ENCODE measurements around the gene ZNF747. TPM values are rescaled to one million over a fixed set of nuclear protein-coding genes. Genes with fewer than 3 reads are reported as not detected.

Gene ZNF747
- total RNA-seq, 1 donor: 16.6 TPM

GRCh38 chr16:30552956-30553355, 18.3 kb upstream of the ZNF747 start:
- no peak for TF ChIP-seq CTCF (IDR thresholded peaks at IDR 0.05; ENCODE audit: extremely low read depth, low read depth, low read length)
- H3K36me3 ChIP-seq (ENCODE audit: insufficient read depth, low read length): peaks cover 16% of the 10 kb centered on the region

GRCh38 chr16:30551781-30552180, 17.1 kb upstream of the ZNF747 start:
- Histone ChIP-seq H2AFZ (ENCODE audit: low read length) (no peak overlapping the region), H3K36me3 (ENCODE audit: insufficient read depth, low read length) (peaks cover 16% of the 10 kb centered on the region), H3K4me3 (ENCODE audit: insufficient read depth, low read length) (no peak overlapping the region), H4K20me1 (ENCODE audit: insufficient read depth, low read length) (no peaks in the 10 kb centered on the region), H3K79me2 (ENCODE audit: insufficient read depth, low read length) (peaks cover 5% of the 10 kb centered on the region), H3K4me1 (ENCODE audit: insufficient read depth, low read length) (peaks cover 2% of the 10 kb centered on the region), H3K4me2 (ENCODE audit: insufficient read depth, low read length) (no peak overlapping the region), H3K27ac (ENCODE audit: low read depth, low read length) (no peak overlapping the region), H3K27me3 (ENCODE audit: insufficient read depth, low read length) (no peaks in the 10 kb centered on the region), H3K9me3 (ENCODE audit: low read depth, low read length) (no peaks in the 10 kb centered on the region)
- DNase-seq (ENCODE audit: insufficient read length, low spot score, missing footprints): no peak
- no peak for TF ChIP-seq CTCF (IDR thresholded peaks at IDR 0.05; ENCODE audit: extremely low read depth, low read depth, low read length)

More at GRCh38 chr16:30552956-30553355, 18.3 kb upstream of the ZNF747 start:
- Histone ChIP-seq H3K4me1 (ENCODE audit: insufficient read depth, low read length) (peaks cover 2% of the 10 kb centered on the region), H3K4me2 (ENCODE audit: insufficient read depth, low read length) (no peak overlapping the region), H3K9me3 (ENCODE audit: low read depth, low read length) (no peaks in the 10 kb centered on the region), H3K79me2 (ENCODE audit: insufficient read depth, low read length) (peaks cover 15% of the 10 kb centered on the region), H2AFZ (ENCODE audit: low read length) (no peak overlapping the region), H4K20me1 (ENCODE audit: insufficient read depth, low read length) (no peaks in the 10 kb centered on the region), H3K27me3 (ENCODE audit: insufficient read depth, low read length) (no peaks in the 10 kb centered on the region), H3K4me3 (ENCODE audit: insufficient read depth, low read length) (no peak overlapping the region), H3K27ac (ENCODE audit: low read depth, low read length) (no peak overlapping the region)
- no peak for DNase-seq (ENCODE audit: insufficient read length, low spot score, missing footprints)

- Histone ChIP-seq H3K27me3 (ENCODE audit: insufficient read depth, low read length) (no peaks in the 10 kb centered on the region), H3K4me2 (ENCODE audit: insufficient read depth, low read length) (no peak overlapping the region), H3K9me3 (ENCODE audit: low read depth, low read length) (no peaks in the 10 kb centered on the region), H3K4me3 (ENCODE audit: insufficient read depth, low read length) (no peak overlapping the region), H3K27ac (ENCODE audit: low read depth, low read length) (no peak overlapping the region), H4K20me1 (ENCODE audit: insufficient read depth, low read length) (no peaks in the 10 kb centered on the region), H3K36me3 (ENCODE audit: insufficient read depth, low read length) (peaks cover under 1% of the 10 kb centered on the region), H2AFZ (ENCODE audit: low read length) (no peak overlapping the region), H3K4me1 (ENCODE audit: insufficient read depth, low read length) (peaks cover 2% of the 10 kb centered on the region), H3K79me2 (ENCODE audit: insufficient read depth, low read length) (no peaks in the 10 kb centered on the region)
- no peak for TF ChIP-seq CTCF (IDR thresholded peaks at IDR 0.05; ENCODE audit: extremely low read depth, low read depth, low read length)
- no peak for DNase-seq (ENCODE audit: insufficient read length, low spot score, missing footprints)
These were observed 14.0 kb upstream of the ZNF747 start for GRCh38 chr16:30548416-30549253.

- no peaks in the 10 kb centered on the region for H4K20me1 ChIP-seq (ENCODE audit: insufficient read depth, low read length)
- H3K36me3 ChIP-seq (ENCODE audit: insufficient read depth, low read length): no peaks in the 10 kb centered on the region
- H3K4me3 ChIP-seq (ENCODE audit: insufficient read depth, low read length): no peak overlapping the region
- no peak for TF ChIP-seq CTCF (IDR thresholded peaks at IDR 0.05; ENCODE audit: extremely low read depth, low read depth, low read length)
- no peaks in the 10 kb centered on the region for H3K27me3 ChIP-seq (ENCODE audit: insufficient read depth, low read length)
- DNase-seq (ENCODE audit: insufficient read length, low spot score, missing footprints): no peak
- no peak overlapping the region for H3K4me2 ChIP-seq (ENCODE audit: insufficient read depth, low read length)
- no peak overlapping the region for H3K27ac ChIP-seq (ENCODE audit: low read depth, low read length)
- H3K79me2 ChIP-seq (ENCODE audit: insufficient read depth, low read length): no peaks in the 10 kb centered on the region
- no peak overlapping the region for H2AFZ ChIP-seq (ENCODE audit: low read length)
- H3K4me1 ChIP-seq (ENCODE audit: insufficient read depth, low read length): peaks cover 13% of the 10 kb centered on the region
- no peaks in the 10 kb centered on the region for H3K9me3 ChIP-seq (ENCODE audit: low read depth, low read length)
These were observed 11.5 kb upstream of the ZNF747 start for GRCh38 chr16:30546115-30546514.
